ENCODE results near the gene FILIP1L.

GRCh38 chr3:100125161-100125938 is 11.0 kb upstream of the FILIP1L start:
- TF ChIP-seq CTCF (conservative IDR thresholded peaks at IDR 0.05; ENCODE audit: low read depth, low read length) (no peak), SMC3 (IDR thresholded peaks at IDR 0.05; ENCODE audit: low read depth, low read length) (no peak), RAD21 (IDR thresholded peaks at IDR 0.05; ENCODE audit: low read length) (no peak), RFX5 (IDR thresholded peaks at IDR 0.05; ENCODE audit: low read depth, low read length) (no peak), POLR2A (IDR thresholded peaks at IDR 0.05; ENCODE audit: low read depth, low read length) (no peak), BHLHE40 (IDR thresholded peaks at IDR 0.05; ENCODE audit: low read depth, low read length) (no peak), USF2 (IDR thresholded peaks at IDR 0.05; ENCODE audit: low read depth, low read length) (no peak), RCOR1 (IDR thresholded peaks at IDR 0.05; ENCODE audit: insufficient replicate concordance, low read length) (no peak)

Measured in IMR-90 (cell line).